Esophagus (tissue), 2 donors: ENCODE data around the gene SMG9. TPM values are rescaled to one million over a fixed set of nuclear protein-coding genes. Genes with fewer than 3 reads are reported as not detected.
A peak's percentile ranks its signal among the peaks of the same experiment; 100 is the strongest.

Experiments used
- H3K27ac ChIP-seq, 2 donors: one replicate each; pipeline ENCODE4 v1.5.1; 2013; ENCODE audit warnings: low read depth in 2 of 2, mild to moderate bottlenecking in 2 of 2, inconsistent platforms in 1 of 2, low read length in 1 of 2, moderate library complexity in 1 of 2
- H3K27me3 ChIP-seq, 2 donors: one replicate each; pipeline ENCODE4 v1.6.1; 2013; ENCODE audit warnings: low read length in 2 of 2, control low read depth in 1 of 2, mild to moderate bottlenecking in 1 of 2; ENCODE audit not compliant: insufficient read depth in 2 of 2, control insufficient read depth in 1 of 2
- H3K36me3 ChIP-seq, 2 donors: one replicate each; pipeline ENCODE4 v1.6.1; 2013; ENCODE audit warnings: low read length in 1 of 2; ENCODE audit not compliant: control insufficient read depth in 2 of 2, insufficient read depth in 2 of 2
- H3K4me1 ChIP-seq, 2 donors: one replicate each; pipeline ENCODE4 v1.6.1; 2013; ENCODE audit warnings: low read length in 1 of 2; ENCODE audit not compliant: control insufficient read depth in 2 of 2, insufficient read depth in 2 of 2
- H3K4me3 ChIP-seq, 2 donors: one replicate each; pipeline ENCODE4 v1.5.1; 2013; ENCODE audit warnings: low read length in 2 of 2, mild to moderate bottlenecking in 2 of 2, low read depth in 1 of 2, moderate library complexity in 1 of 2
- H3K9me3 ChIP-seq, 2 donors: one replicate each; pipeline ENCODE4 v1.6.1; 2013; ENCODE audit warnings: mild to moderate bottlenecking in 2 of 2, low read depth in 1 of 2, low read length in 1 of 2, moderate library complexity in 1 of 2; ENCODE audit not compliant: control insufficient read depth in 2 of 2, insufficient read depth in 1 of 2
- WGBS, 2 donors: extraction: QIAGEN DNeasy Blood & Tissue Kit; methylation state at CpG; one replicate each; pipeline ENCODE4 v1.1.7; 2013; 5-methylcytosine and 5-hydroxymethylcytosine counted together
- polyA plus RNA-seq, 2 donors: library from polyadenylated mRNA; stranded (reverse); fragments of 200-250 nt; gene quantifications; one replicate each; pipeline ENCODE4 v1.2.3, GENCODE V29; 2013
- donor health status: healthy with polysubstance abuse.
- donor health status: Bipolar disorder and iron deficiency.

Gene SMG9
- polyA plus RNA-seq, 2 donors = 15.8 to 23.2 TPM

- Histone ChIP-seq H3K36me3 (no peaks in the 10 kb centered on the region), H3K27ac (no peak overlapping the region), H3K4me3 (no peak overlapping the region), H3K27me3 (no peaks in the 10 kb centered on the region), H3K9me3 (no peaks in the 10 kb centered on the region), H3K4me1 (no peaks in the 10 kb centered on the region)
- WGBS, 2 donors = 24 to 42% methylated on average over 3 of the region's 3 CpGs
Measured at GRCh38 chr19:43790587-43790986, 35.8 kb upstream of the SMG9 start.

- Histone ChIP-seq H3K4me3 (no peak overlapping the region), H3K36me3 (no peaks in the 10 kb centered on the region), H3K9me3 (no peaks in the 10 kb centered on the region), H3K27me3 (no peaks in the 10 kb centered on the region), H3K27ac (no peak overlapping the region), H3K4me1 (peaks cover 5 to 7% of the 10 kb centered on the region in 2 donors)
- 4 to 13% methylated on average over 3 of the region's 3 CpGs for WGBS, 2 donors
Measured at GRCh38 chr19:43789029-43789428, 34.3 kb upstream of the SMG9 start.

GRCh38 chr19:43786665-43787064, 31.9 kb upstream of the SMG9 start:
- Histone ChIP-seq H3K36me3 (no peaks in the 10 kb centered on the region), H3K4me1 (peaks cover 5 to 21% of the 10 kb centered on the region in 2 donors), H3K4me3 (no peak overlapping the region), H3K27ac (no peak overlapping the region), H3K9me3 (no peaks in the 10 kb centered on the region), H3K27me3 (no peaks in the 10 kb centered on the region)
- WGBS, 2 donors = 32 to 46% methylated on average over 1 of the region's 1 CpG

- no peaks in the 10 kb centered on the region for H3K27me3 ChIP-seq
- H3K4me3 ChIP-seq = no peak overlapping the region
- H3K4me1 ChIP-seq = peaks cover 5 to 30% of the 10 kb centered on the region in 2 donors
- WGBS, 2 donors = 6 to 9% methylated on average over 10 of the region's 10 CpGs
- no peaks in the 10 kb centered on the region for H3K9me3 ChIP-seq
- H3K27ac ChIP-seq = peak overlapping the region; percentile 40 to 69
- H3K36me3 ChIP-seq = no peaks in the 10 kb centered on the region
Measured at GRCh38 chr19:43784981-43785808, 30.4 kb upstream of the SMG9 start.

- peaks cover 5 to 30% of the 10 kb centered on the region in 2 donors for H3K4me1 ChIP-seq
- peak overlapping the region; percentile 40 to 69 for H3K27ac ChIP-seq
- H3K9me3 ChIP-seq = no peaks in the 10 kb centered on the region
- no peaks in the 10 kb centered on the region for H3K36me3 ChIP-seq
- H3K4me3 ChIP-seq = no peak overlapping the region
- H3K27me3 ChIP-seq = no peaks in the 10 kb centered on the region
- 30 to 42% methylated on average over 4 of the region's 4 CpGs for WGBS, 2 donors
Measured at GRCh38 chr19:43784241-43784980, 29.6 kb upstream of the SMG9 start.

- H3K9me3 ChIP-seq = no peaks in the 10 kb centered on the region
- WGBS, 2 donors = 81% methylated on average over 8 of the region's 8 CpGs
- no peaks in the 10 kb centered on the region for H3K27me3 ChIP-seq
- no peaks in the 10 kb centered on the region for H3K36me3 ChIP-seq
- no peak overlapping the region for H3K4me3 ChIP-seq
- peaks cover 5 to 30% of the 10 kb centered on the region in 2 donors for H3K4me1 ChIP-seq
- peak overlapping the region in 1 of 2 donors; percentile 69 for H3K27ac ChIP-seq
Measured at GRCh38 chr19:43783636-43784035, 28.9 kb upstream of the SMG9 start.

GRCh38 chr19:43782689-43783231, 28.0 kb upstream of the SMG9 start:
- 49 to 54% methylated on average over 24 of the region's 24 CpGs for WGBS, 2 donors
- Histone ChIP-seq H3K36me3 (no peaks in the 10 kb centered on the region), H3K4me1 (peaks cover 5 to 30% of the 10 kb centered on the region in 2 donors), H3K27ac (peak overlapping the region in 1 of 2 donors; percentile 51), H3K27me3 (no peaks in the 10 kb centered on the region), H3K9me3 (no peaks in the 10 kb centered on the region), H3K4me3 (no peak overlapping the region)

GRCh38 chr19:43782311-43782660, 27.5 kb upstream of the SMG9 start:
- peaks cover 5 to 30% of the 10 kb centered on the region in 2 donors for H3K4me1 ChIP-seq
- no peaks in the 10 kb centered on the region for H3K36me3 ChIP-seq
- no peaks in the 10 kb centered on the region for H3K9me3 ChIP-seq
- no peaks in the 10 kb centered on the region for H3K27me3 ChIP-seq
- 52 to 61% methylated on average over 8 of the region's 8 CpGs for WGBS, 2 donors
- H3K4me3 ChIP-seq = no peak overlapping the region
- peak overlapping the region in 1 of 2 donors; percentile 51 for H3K27ac ChIP-seq

- 75 to 78% methylated on average over 14 of the region's 14 CpGs for WGBS, 2 donors
Measured at GRCh38 chr19:43781630-43782310, 27.0 kb upstream of the SMG9 start.

More at GRCh38 chr19:43781630-43782310, 27.0 kb upstream of the SMG9 start:
- Histone ChIP-seq H3K27me3 (no peaks in the 10 kb centered on the region), H3K4me3 (no peak overlapping the region), H3K9me3 (no peaks in the 10 kb centered on the region), H3K27ac (peak overlapping the region in 1 of 2 donors; percentile 58), H3K36me3 (no peaks in the 10 kb centered on the region), H3K4me1 (peaks cover 5 to 30% of the 10 kb centered on the region in 2 donors)
